Lower leg skin (tissue), 3 donors: ENCODE results near the gene PTPRU.

Experiments used
- CTCF ChIP-seq, 3 donors: fragments of 450-650 bp; IDR thresholded peaks; one replicate each; pipeline ENCODE4 v1.5.1; 2016; ENCODE audit warnings: antibody characterized with exemption in 3 of 3, mild to moderate bottlenecking in 3 of 3, moderate library complexity in 2 of 3
- POLR2A ChIP-seq, 2 donors: fragments of 450-650 bp; IDR thresholded peaks; one replicate each; pipeline ENCODE4 v1.6.1; 2016 to 2017; ENCODE audit warnings: antibody characterized with exemption in 2 of 2, mild to moderate bottlenecking in 1 of 2, moderate library complexity in 1 of 2

- TF ChIP-seq POLR2A (IDR thresholded peaks at IDR 0.05): no peak
- TF ChIP-seq CTCF (IDR thresholded peaks at IDR 0.05): no peak
These were observed 86.7 kb downstream of the PTPRU start for GRCh38 chr1:29322861-29323585.
